ENCODE results near the gene NFIA.

DNA sequence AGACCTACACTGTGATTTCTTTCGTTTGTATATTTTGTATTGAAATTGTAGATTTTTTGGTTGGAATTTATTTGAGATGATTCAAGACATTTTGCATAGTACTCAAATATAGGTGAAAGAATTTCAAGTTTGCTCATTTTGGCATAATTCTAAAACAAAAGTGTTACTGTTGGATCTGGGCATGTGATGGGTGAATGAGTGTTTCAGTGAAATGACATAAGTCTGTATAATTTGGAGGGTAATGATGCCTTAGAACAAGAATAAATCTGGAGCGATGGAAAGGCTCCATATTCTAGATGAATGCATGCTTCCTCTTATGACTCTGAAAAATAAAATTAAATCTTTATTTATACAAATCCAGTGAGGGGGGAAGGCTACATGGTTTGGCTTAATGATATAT is 41.0 kb downstream of the NFIA start:
- TF ChIP-seq POLR2AphosphoS5 (IDR thresholded peaks at IDR 0.05; ENCODE audit: low read depth, low read length) (no peak), POLR2A (IDR thresholded peaks at IDR 0.05; ENCODE audit: low read depth, low read length) (no peak), TAF1 (IDR thresholded peaks at IDR 0.05; ENCODE audit: borderline replicate concordance, low read depth, low read length) (no peak)

All from GM12892 (cell line).